GM19372 (cell line): Measurements from ENCODE around the gene SLC2A4RG.

ENCODE experiments used
- ATAC-seq: cut with Tn5 transposase; IDR thresholded peaks from one replicate; pipeline ENCODE4 v1.9.1; 2021; ENCODE audit warnings: mild to moderate bottlenecking, low read depth, moderate library complexity; ENCODE audit not compliant: unreplicated experiment

SLC2A4RG gene

DNA sequence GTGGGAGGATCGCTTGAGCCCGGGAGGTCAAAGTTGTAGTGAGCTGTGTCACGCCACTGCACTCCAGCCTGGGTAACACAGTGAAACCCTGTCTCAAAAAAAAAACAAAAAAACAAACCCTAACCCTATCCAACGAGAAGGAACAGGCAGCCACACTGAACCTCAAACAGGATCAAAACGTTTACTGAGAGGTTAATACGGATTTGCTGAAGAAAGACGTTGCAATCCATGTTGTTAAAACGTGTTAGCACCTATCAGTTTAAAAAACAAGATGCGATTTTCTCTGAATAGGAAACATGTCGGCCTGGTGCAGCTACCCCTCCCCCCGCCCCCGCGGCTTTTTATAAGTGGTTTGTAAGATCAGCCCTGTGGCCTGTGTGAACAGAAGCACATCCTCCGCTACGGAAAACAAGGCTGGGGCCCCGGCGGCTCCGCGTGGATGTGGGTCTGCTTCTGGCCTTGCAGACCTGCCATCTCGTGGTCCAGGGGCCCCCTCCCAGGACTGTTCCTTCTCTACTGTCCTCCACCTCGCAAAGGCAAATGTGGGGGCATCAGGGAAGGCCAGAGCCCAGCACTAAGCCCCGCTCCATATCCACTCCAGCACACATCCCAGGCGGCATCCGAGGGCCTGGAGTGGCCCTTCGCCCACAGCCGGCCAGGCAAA is 11.4 kb downstream of the SLC2A4RG start:
- no peak for ATAC-seq

DNA sequence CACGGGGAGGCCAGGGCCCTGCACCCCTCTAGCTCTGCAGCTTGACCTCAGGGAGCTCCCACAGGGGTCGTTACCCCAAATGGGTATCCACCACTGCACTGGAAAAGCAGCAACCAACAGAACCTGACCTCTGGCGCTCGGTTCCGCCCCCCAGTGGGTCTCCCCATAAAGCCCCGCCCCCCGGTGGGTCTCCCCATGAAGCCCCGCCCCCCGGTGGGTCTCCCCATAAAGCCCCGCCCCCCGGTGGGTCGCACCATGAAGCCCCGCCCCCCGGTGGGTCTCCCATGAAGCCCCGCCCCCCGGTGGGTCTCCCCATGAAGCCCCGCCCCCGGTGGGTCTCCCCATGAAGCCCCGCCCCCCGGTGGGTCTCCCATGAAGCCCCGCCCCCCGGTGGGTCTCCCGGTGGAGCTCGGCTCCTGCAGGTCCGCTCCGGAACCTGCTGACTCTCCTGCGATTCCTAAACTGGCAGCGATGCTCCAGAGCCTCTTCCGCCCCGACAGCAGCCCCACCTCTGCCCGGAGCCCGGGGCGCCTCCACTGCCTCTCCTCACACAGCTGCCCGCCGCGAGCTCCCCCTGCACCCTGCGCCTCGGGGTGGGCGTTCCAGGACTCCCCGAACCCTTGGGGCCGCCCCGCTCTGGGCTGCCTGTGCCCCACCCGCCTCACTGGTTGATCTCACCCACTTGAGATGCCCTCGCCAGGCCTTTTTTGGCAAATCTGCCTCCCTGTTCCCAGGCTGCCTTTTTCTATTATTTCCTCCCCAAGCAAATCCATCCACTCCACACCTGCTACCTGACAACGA is 12.1 kb downstream of the SLC2A4RG start:
- ATAC-seq, result no peak

- no peak for ATAC-seq
Observed at GRCh38 chr20:63752411-63753101, 13.0 kb downstream of the SLC2A4RG start.

DNA sequence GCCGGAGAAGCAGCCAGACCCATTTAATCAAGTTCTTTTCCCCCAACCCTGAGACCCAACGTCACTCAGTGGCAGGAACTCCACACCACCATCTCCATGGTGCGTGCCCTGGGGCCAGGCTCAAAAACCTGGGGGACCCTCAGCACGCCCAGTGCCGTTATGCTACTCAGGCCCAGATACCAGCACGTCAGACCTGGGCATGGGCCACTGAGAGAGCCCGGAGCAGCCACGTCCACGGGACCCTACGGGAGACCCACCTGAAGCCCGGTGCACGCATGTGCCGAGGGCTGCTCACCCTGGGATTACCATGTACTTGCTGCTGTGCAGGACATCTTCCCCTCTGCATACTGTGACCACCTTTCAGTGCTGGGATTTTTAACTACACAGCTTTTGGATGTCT is 13.8 kb downstream of the SLC2A4RG start:
- ATAC-seq, result no peak

DNA sequence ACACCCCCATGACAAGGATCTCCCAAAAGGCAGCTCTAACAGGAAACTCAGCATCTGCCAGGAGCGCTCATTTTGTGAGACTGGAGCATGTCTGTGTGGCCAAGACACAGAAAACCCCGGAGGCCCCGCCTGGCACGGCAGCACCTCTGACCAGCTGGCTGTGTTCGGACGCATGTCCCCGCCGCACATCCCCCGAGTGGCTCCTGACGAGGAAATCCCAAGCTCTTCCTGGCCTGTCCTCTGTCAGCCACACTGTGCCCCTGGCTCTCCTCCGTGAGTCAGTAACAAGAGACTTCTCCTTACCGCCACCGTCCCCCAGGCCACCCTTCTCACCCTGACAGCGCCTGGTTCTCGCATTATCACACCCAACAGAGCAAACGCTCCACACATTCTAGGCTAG is 14.4 kb downstream of the SLC2A4RG start:
- no peak for ATAC-seq

GRCh38 chr20:63755933-63756647 is 16.5 kb downstream of the SLC2A4RG start:
- no peak for ATAC-seq

- no peak for ATAC-seq
Observed at GRCh38 chr20:63756648-63756991, 17.0 kb downstream of the SLC2A4RG start.

DNA sequence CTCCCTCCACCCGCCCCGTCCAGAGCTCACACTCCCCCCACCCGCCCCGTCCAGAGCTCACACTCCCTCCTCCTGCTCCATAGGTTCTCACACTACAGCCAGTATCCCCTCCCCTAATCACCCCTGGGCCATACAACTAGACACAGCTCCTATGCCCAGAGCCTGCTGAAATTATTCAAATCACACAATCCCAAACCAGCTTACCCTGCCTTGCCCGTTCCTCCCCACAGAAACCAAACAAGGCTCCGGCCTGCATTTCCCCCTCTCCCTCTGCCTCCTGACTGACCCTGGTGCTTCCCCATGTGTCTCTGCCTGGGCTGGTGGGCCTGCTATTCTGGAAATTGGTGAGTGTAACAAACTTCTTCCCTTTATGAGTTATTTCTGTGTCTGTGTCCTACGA is 18.6 kb downstream of the SLC2A4RG start:
- ATAC-seq, result no peak

- ATAC-seq, result no peak
Observed at GRCh38 chr20:63759377-63759901, 19.9 kb downstream of the SLC2A4RG start.

GRCh38 chr20:63765082-63765873 is 25.7 kb downstream of the SLC2A4RG start:
- ATAC-seq, result no peak

DNA sequence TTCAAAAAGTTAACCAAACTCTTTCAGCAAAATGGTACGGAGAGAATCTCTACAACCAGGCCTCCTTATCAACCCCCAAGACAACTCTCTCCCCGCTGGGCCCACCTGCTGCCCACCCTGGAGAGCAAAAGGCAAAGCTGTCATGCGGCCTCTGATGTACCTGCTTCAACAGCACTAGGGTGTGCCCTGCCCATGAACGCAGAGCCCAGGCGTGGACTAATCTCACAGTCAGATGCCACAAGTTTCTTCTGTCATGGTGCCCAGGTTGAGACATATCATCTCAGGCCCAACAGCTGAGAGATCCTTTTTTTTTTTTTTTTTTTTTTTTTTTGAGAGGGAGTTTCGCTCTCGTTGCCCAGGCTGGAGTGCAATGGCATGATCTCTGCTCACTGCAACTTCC is 26.3 kb downstream of the SLC2A4RG start:
- no peak for ATAC-seq

DNA sequence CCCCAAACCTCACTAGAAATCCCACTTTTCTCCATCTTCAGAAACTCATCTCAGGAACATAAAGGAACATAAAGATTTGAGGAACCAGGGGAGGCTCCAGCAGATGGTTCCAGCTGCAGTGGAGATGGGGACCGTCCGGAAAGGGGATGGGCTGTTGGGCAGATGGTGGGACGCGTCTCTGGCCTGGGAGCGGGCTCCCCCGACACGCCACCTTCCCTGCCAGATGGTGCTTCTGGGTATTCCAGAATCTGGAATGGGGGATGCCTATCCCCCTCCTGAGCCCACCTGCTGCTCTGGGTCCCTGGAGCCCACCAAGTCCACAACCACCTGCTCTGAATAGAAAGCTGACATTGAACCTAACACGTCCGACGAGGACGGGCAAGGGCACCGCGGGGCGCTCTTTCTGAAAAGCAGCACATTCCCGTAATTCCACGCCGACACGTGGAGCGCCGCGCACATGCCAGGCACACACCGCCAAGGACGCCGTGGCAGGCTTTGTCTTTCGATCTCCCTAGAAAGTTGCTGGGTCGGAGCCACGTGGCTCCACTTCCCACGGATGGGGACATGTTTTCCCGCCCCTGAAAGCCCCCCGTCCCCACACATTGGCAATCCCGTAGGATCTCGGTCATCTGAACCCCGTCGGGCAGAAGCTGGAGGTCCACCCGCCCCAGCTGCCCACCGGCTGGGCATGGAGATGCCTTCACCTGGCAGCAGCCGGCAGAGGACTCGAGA is 27.3 kb downstream of the SLC2A4RG start:
- ATAC-seq, result no peak

DNA sequence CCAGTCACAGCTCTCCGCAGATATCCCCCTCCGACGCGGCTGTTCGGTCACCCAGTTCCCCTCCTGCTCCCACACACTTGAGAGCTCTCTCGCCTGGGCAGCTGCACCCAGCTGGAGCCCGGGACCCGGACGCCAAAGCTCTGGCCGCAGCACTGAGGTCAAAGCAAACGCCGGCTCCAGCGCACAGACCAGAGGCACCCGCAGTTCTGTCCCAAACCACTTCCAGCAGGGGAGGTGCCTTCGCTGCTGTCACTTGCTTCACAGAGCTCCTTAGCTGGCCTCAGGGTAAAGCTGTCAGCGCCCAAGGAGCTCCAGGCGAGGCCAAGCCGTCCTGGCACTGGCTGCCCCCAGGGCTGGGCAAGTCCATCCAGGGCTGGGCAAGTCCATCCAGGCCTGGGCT is 27.9 kb downstream of the SLC2A4RG start:
- no peak for ATAC-seq

DNA sequence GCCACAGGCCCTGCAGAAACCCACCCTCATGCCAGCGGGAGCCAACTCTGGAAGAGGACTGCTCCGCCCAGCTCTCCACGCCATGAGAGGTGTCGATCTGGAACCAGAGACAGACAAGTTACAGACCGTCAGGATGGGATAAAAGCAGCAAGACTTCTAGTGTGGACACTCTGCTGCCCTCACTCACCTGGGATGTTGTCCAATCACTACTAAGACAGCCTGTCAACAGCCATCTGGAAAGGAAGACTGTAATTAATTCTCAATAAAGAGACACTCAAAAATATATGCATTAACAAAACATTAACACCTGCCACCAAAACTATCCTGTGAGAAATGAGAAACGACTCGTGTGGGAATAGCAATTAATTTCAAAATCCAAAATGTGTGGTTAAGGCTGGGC is 28.3 kb downstream of the SLC2A4RG start:
- no peak for ATAC-seq

- no peak for ATAC-seq
Observed at GRCh38 chr20:63768591-63769515, 29.3 kb downstream of the SLC2A4RG start.

GRCh38 chr20:63769891-63770474 is 30.4 kb downstream of the SLC2A4RG start:
- ATAC-seq, result no peak

DNA sequence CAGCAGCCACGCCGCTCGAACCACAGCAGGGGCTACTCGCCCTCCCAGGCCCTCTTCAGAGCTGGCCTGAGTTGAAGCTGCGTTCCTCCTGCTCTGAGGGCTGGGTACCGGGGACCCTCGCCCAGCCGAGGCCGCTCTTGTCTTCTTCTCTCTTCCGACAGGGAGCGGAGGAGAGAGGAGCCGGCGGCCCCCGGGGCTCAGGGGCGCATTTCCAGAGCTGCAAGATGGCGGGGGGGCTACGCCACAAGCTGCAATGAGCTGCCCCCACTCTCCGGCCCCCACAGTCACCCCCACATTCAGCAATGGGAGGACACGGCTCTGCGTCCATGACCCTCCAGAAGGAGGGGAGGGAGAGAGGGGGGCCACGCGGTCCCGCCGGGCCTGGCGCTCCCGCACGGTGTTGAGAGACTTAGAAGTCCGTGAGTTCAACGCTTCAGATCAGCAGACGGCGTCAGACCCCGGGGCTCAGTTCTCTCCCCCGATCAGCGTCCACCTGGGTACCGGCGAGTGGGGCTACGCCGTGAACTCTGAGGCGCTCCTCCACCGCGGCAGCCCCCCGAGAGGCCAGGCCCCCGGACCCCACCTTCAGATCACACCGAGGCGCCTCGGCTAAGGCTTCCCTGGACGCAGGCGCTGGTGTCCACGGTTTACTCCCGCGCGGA is 31.6 kb downstream of the SLC2A4RG start:
- ATAC-seq, result no peak
